A549 (cell line): ENCODE data around the gene VIT. TPM values are rescaled to one million over a fixed set of nuclear protein-coding genes. Genes with fewer than 3 reads are reported as not detected.

Experiments
- ATAC-seq, 2 experiments: fragments of 200-7000 bp in 1 of 2; fragments of >200 bp in 1 of 2; cut with Nextera tagmentation in 1 of 2; cut with Tn5 transposase in 1 of 2; 3 replicates each; pipeline versions ENCODE4 v1.8.0 to v1.9.1; 2018 to 2020; ENCODE audit warnings: mild to moderate bottlenecking in 1 of 2, moderate library complexity in 1 of 2
- CTCF ChIA-PET: fragments of 300-600 bp; sonication (Branson Sonifier 250); formaldehyde crosslinking; extraction: SDS; loops from one replicate; lab custom pipeline; 2021; ENCODE audit warnings: antibody characterized with exemption, inconsistent platforms; lab: Yijun Ruan, JAX
- POLR2A ChIA-PET: fragments of 350-600 bp; formaldehyde crosslinking; extraction: SDS; loops from one replicate; lab custom pipeline; 2021; ENCODE audit warnings: antibody characterized with exemption, inconsistent platforms; lab: Yijun Ruan, JAX
- DNase-seq, 2 experiments: peaks; one replicate each; pipeline versions ENCODE4 v3.0.0 to v3.0.0-alpha.2; 2011 to 2016; ENCODE audit warnings: low read depth in 1 of 2, low spot score in 1 of 2
- FAIRE-seq: peaks from 2 replicates; lab custom pipeline; 2011; peaks lifted over from hg19 to GRCh38; lab: Jason Lieb, UNC
- H3K27ac ChIP-seq, 2 experiments: fragments of >200 bp; sonication (Bioruptor Twin); formaldehyde crosslinking; 3 replicates each; pipeline ENCODE4 v1.5.1; 2016 to 2017
- H3K4me1 ChIP-seq: fragments of >200 bp; sonication (Bioruptor Twin); formaldehyde crosslinking; 3 replicates; pipeline ENCODE4 v1.6.1; 2016
- H3K4me2 ChIP-seq: fragments of >200 bp; sonication (Bioruptor Twin); formaldehyde crosslinking; 3 replicates; pipeline ENCODE4 v1.6.1; 2016
- H3K4me3 ChIP-seq: fragments of >200 bp; sonication (Bioruptor Twin); formaldehyde crosslinking; 3 replicates; pipeline ENCODE4 v1.5.1; 2016
- H3K9me3 ChIP-seq: fragments of >200 bp; sonication (Bioruptor Twin); formaldehyde crosslinking; 3 replicates; pipeline ENCODE4 v1.6.1; 2016
- BHLHE40 ChIP-seq: IDR thresholded peaks from 2 replicates; pipeline ENCODE4 v1.6.1; 2012; ENCODE audit warnings: low read depth, low read length, inconsistent platforms
- CEBPB ChIP-seq, 2 experiments: fragments of >200 bp in 1 of 2; sonication (Bioruptor Twin) in 1 of 2; formaldehyde crosslinking in 1 of 2; IDR thresholded peaks; 2 replicates each; pipeline ENCODE4 v1.6.1; 2012 to 2016
- CHD2 ChIP-seq: fragments of 150-350 bp; IDR thresholded peaks from 2 replicates; pipeline ENCODE4 v1.6.1; 2014; ENCODE audit warnings: low read length; ENCODE audit not compliant: partially characterized antibody
- EHMT2 ChIP-seq: fragments of 200-600 bp; sonication (generic); IDR thresholded peaks from 2 replicates; pipeline ENCODE4 v1.6.1; 2016; ENCODE audit warnings: antibody characterized with exemption, low read depth, mild to moderate bottlenecking, moderate library complexity
- ESRRA ChIP-seq: fragments of 150-350 bp; IDR thresholded peaks from 2 replicates; pipeline ENCODE4 v1.6.1; 2014; ENCODE audit warnings: mild to moderate bottlenecking, low read length, borderline replicate concordance
- FOSL2 ChIP-seq, 2 experiments: fragments of 450-650 bp in 1 of 2; fragments of >200 bp in 1 of 2; sonication (Bioruptor Twin) in 1 of 2; formaldehyde crosslinking; IDR thresholded peaks; 2 replicates each; pipeline versions ENCODE4 v1.5.0 to v1.6.1; 2016 to 2020; ENCODE audit warnings: mild to moderate bottlenecking in 1 of 2, moderate library complexity in 1 of 2
- FOXS1 ChIP-seq: fragments of 250-450 bp; sonication (Bioruptor Pico); IDR thresholded peaks from 2 replicates; pipeline ENCODE4 v1.5.0; 2020; ENCODE audit warnings: mild to moderate bottlenecking, moderate library complexity
- HOXA7 ChIP-seq: fragments of 250-450 bp; sonication (Bioruptor Pico); IDR thresholded peaks from 2 replicates; pipeline ENCODE4 v1.5.0; 2020; ENCODE audit warnings: mild to moderate bottlenecking, moderate library complexity
- HOXB13 ChIP-seq: fragments of 250-450 bp; sonication (Bioruptor Pico); IDR thresholded peaks from 2 replicates; pipeline ENCODE4 v1.5.0; 2020; ENCODE audit warnings: low read depth, mild to moderate bottlenecking, moderate library complexity
- KDM1A ChIP-seq: fragments of 200-600 bp; sonication (generic); IDR thresholded peaks from 2 replicates; pipeline ENCODE4 v1.6.1; 2016; ENCODE audit warnings: low read depth, mild to moderate bottlenecking
- KDM5A ChIP-seq: fragments of 200-600 bp; sonication (generic); IDR thresholded peaks from 2 replicates; pipeline ENCODE4 v1.6.1; 2016; ENCODE audit warnings: antibody characterized with exemption, mild to moderate bottlenecking
- MYC ChIP-seq: IDR thresholded peaks from 2 replicates; pipeline ENCODE4 v1.6.1; 2012; ENCODE audit warnings: mild to moderate bottlenecking, inconsistent platforms, low read length, improper control_type of control experiment, borderline replicate concordance
- NFE2L2 ChIP-seq: fragments of 150-350 bp; conservative IDR thresholded peaks from 2 replicates; pipeline ENCODE4 v1.6.1; 2014; ENCODE audit warnings: low read length
- RFX5 ChIP-seq: fragments of 450-650 bp; IDR thresholded peaks from 2 replicates; pipeline ENCODE4 v1.7.1; 2014; ENCODE audit warnings: antibody characterized with exemption, mild to moderate bottlenecking, moderate library complexity
- SREBF2 ChIP-seq: fragments of 450-650 bp; IDR thresholded peaks from 2 replicates; pipeline ENCODE4 v1.6.1; 2014; ENCODE audit warnings: mild to moderate bottlenecking, moderate library complexity
- TFCP2L1 ChIP-seq: fragments of 250-450 bp; sonication (Bioruptor Pico); IDR thresholded peaks from 2 replicates; pipeline ENCODE4 v1.5.0; 2021; ENCODE audit warnings: mild to moderate bottlenecking
- TP53 ChIP-seq: fragments of 250-450 bp; sonication (Bioruptor Pico); IDR thresholded peaks from 2 replicates; pipeline ENCODE4 v1.5.0; 2021; ENCODE audit warnings: mild to moderate bottlenecking, moderate library complexity
- ZFP36 ChIP-seq: fragments of 450-650 bp; IDR thresholded peaks from 2 replicates; pipeline ENCODE4 v1.6.1; 2014; ENCODE audit warnings: borderline replicate concordance; ENCODE audit not compliant: partially characterized antibody
- ZSCAN20 ChIP-seq: fragments of 250-450 bp; sonication (Bioruptor Pico); IDR thresholded peaks from 2 replicates; pipeline ENCODE4 v1.8.0; 2022; ENCODE audit warnings: mild to moderate bottlenecking, moderate library complexity
- WGBS: methylation state at CpG from one replicate; pipeline ENCODE4 v1.1.6; 2017; ENCODE audit errors: missing lambda C conversion rate; 5-methylcytosine and 5-hydroxymethylcytosine counted together
- polyA plus RNA-seq, 4 experiments: library from polyadenylated mRNA; depleted of rRNA in 3 of 4; stranded (reverse); fragments of >200 nt; fragmentation: RNase III in 1 of 4; extraction: RNeasy Plus Mini Kit Qiagen cat#74134 plus additional on column Dnase treatment in 1 of 4; gene quantifications; 2 replicates in 3 of 4; 3 replicates in 1 of 4; pipeline ENCODE4 v1.2.3, GENCODE V29; 2011 to 2017
- TF ChIP-seq, protein P1 (sequence below): fragments of 250-450 bp; sonication (Bioruptor Pico); IDR thresholded peaks from 2 replicates; pipeline ENCODE4 v1.5.0; 2021; ENCODE audit warnings: mild to moderate bottlenecking, moderate library complexity, borderline replicate concordance
- TF ChIP-seq, protein P2 (sequence below): fragments of >200 bp; sonication (Bioruptor Twin); formaldehyde crosslinking; IDR thresholded peaks from 2 replicates; pipeline ENCODE4 v1.6.1; 2016
- TF ChIP-seq, protein P3 (sequence below): fragments of 200-600 bp; sonication (generic); IDR thresholded peaks from 2 replicates; pipeline ENCODE4 v1.6.1; 2016; ENCODE audit warnings: antibody characterized with exemption, mild to moderate bottlenecking, moderate library complexity

VIT gene
- polyA plus RNA-seq, 2 of the 4 experiments (the other 2 are of a cell fraction): not detected

DNA sequence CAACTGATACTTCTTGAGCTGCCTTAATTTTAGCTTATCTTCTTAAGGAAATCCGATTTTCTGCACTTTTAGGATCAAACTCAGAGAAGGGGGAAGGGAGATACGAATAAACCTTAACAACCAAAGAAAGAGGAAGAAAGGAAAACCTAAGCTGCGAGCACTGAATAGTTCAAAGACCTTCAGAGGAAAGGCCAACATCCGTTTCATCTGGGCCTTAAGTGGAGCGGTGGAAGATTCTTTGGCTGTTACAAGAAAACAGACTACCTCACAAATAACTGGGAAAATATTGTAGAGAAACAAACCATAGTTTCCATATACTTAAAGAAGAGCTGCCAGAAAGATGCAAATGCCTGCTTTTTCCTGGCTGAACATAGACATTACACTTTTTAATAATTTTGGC lies 43.6 kb downstream of the VIT start:
- no peak for FAIRE-seq
- 52% methylated on average over 5 of the region's 5 CpGs for WGBS
- Histone ChIP-seq H3K4me3 (no peak overlapping the region), H3K4me2 (no peak overlapping the region), H3K9me3 (peaks cover 3% of the 10 kb centered on the region; the same call in 1 of the 3 replicates), H3K4me1 (no peaks in the 10 kb centered on the region), H3K27ac (no peak overlapping the region)
- DNase-seq: no peak
- POLR2A ChIA-PET: no interaction called here
- no peak for TF ChIP-seq ZSCAN20 (CRISPR knock-in tag)
- no peak for TF ChIP-seq ZFP36
- TF ChIP-seq TP53 (CRISPR knock-in tag): no peak
- no peak for TF ChIP-seq HOXA7 (CRISPR knock-in tag)
- no peak for TF ChIP-seq HOXB13
- TF ChIP-seq FOSL2 (IDR thresholded peaks at IDR 0.05): no peak
- no peak for TF ChIP-seq FOSL2 (CRISPR knock-in tag; IDR thresholded peaks at IDR 0.05)
- no peak for TF ChIP-seq FOXS1 (CRISPR knock-in tag)
- TF ChIP-seq KDM5A: no peak
- no peak for TF ChIP-seq MYC
- TF ChIP-seq RFX5: no peak
- no peak for TF ChIP-seq CHD2
- no peak for ATAC-seq
- CTCF ChIA-PET: interaction anchor here (0.9 kb wide), 1 partner anchor 40 kb away, joined by 3 read pairs; no protein-coding TSS in a partner anchor

DNA sequence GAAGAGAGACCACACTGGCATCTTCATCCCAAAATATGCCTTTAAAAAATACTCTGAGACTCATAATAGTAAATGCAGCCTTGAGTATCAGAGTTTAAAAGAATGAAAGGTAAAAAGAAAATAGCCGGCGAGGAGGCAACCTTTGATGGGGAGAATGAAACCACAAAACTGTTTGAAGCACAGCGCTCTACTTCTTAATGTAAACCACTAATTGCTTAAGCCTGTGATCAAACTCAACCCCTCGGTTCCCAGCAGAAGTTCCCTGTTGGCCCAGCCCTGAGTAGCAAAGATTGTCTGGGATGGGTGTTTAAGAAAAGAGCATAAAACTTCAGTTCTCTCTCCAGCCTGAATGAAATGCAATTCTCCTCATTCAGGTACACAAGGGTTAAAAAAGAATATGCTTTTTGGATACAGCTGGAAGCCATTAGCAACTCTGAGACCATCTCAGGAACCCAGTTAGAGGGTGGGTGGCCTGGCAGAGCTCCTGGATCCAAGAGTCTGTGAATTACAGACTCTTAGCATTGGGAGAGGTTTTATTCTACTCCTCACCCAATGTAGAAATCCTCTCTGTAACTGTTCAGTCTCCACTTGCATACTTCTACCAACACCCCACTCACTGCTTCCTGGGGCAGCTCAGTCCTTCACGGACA lies 44.8 kb downstream of the VIT start:
- Histone ChIP-seq H3K4me1 (no peaks in the 10 kb centered on the region), H3K9me3 (peaks cover 6% of the 10 kb centered on the region; the same call in 2 of the 3 replicates), H3K4me3 (no peak overlapping the region), H3K4me2 (no peak overlapping the region), H3K27ac (no peak overlapping the region)
- DNase-seq (no peak), ATAC-seq (0 out of 6 replicates have a peak, but pooled peaks of 1 of the 2 experiments have one; percentile 36), FAIRE-seq (no peak)
- TF ChIP-seq, protein P1, sequence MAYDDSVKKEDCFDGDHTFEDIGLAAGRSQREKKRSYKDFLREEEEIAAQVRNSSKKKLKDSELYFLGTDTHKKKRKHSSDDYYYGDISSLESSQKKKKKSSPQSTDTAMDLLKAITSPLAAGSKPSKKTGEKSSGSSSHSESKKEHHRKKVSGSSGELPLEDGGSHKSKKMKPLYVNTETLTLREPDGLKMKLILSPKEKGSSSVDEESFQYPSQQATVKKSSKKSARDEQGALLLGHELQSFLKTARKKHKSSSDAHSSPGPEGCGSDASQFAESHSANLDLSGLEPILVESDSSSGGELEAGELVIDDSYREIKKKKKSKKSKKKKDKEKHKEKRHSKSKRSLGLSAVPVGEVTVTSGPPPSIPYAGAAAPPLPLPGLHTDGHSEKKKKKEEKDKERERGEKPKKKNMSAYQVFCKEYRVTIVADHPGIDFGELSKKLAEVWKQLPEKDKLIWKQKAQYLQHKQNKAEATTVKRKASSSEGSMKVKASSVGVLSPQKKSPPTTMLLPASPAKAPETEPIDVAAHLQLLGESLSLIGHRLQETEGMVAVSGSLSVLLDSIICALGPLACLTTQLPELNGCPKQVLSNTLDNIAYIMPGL (CRISPR knock-in tag): no peak
- no peak for TF ChIP-seq BHLHE40
- TF ChIP-seq NFE2L2: no peak
- no peak for TF ChIP-seq EHMT2
- no peak for TF ChIP-seq SREBF2
- no peak for TF ChIP-seq TFCP2L1
- no peak for TF ChIP-seq RFX5
- TF ChIP-seq ZFP36: no peak
- TF ChIP-seq CEBPB (IDR thresholded peaks at IDR 0.05): no peak
- TF ChIP-seq HOXB13: no peak
- TF ChIP-seq HOXA7 (CRISPR knock-in tag): no peak
- TF ChIP-seq, protein P2, sequence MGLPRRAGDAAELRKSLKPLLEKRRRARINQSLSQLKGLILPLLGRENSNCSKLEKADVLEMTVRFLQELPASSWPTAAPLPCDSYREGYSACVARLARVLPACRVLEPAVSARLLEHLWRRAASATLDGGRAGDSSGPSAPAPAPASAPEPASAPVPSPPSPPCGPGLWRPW: no peak
- TF ChIP-seq CHD2: no peak
- ChIA-PET CTCF (no interaction called here), POLR2A (no interaction called here)
- WGBS: 20% methylated on average over 5 of the region's 5 CpGs

DNA sequence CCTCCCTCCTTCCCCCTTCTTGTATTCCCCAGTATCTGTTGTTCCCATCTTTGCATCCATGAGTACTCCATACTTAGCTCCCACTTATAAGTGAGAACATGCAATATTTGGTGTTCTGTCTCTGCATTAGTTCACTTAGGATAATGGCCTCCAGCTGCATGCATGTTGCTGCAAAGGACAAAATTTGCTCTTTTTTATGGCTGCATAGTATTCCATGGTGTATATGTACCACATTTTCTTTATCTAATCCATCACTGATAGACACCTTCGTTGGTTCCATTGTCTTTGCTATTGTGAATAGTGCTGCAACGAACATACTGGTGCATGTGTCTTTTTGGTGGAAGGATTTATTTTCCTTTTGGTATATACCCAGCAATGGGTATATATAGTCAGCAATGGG lies 47.4 kb downstream of the VIT start:
- ChIA-PET CTCF (no interaction called here), POLR2A (no interaction called here)
- no peak overlapping the region for H3K4me3 ChIP-seq
- H3K27ac ChIP-seq: no peak overlapping the region
- DNase-seq (no peak), ATAC-seq (no peak), FAIRE-seq (no peak)
- H3K4me2 ChIP-seq: no peak overlapping the region
- no peaks in the 10 kb centered on the region for H3K4me1 ChIP-seq
- TF ChIP-seq, protein P3, sequence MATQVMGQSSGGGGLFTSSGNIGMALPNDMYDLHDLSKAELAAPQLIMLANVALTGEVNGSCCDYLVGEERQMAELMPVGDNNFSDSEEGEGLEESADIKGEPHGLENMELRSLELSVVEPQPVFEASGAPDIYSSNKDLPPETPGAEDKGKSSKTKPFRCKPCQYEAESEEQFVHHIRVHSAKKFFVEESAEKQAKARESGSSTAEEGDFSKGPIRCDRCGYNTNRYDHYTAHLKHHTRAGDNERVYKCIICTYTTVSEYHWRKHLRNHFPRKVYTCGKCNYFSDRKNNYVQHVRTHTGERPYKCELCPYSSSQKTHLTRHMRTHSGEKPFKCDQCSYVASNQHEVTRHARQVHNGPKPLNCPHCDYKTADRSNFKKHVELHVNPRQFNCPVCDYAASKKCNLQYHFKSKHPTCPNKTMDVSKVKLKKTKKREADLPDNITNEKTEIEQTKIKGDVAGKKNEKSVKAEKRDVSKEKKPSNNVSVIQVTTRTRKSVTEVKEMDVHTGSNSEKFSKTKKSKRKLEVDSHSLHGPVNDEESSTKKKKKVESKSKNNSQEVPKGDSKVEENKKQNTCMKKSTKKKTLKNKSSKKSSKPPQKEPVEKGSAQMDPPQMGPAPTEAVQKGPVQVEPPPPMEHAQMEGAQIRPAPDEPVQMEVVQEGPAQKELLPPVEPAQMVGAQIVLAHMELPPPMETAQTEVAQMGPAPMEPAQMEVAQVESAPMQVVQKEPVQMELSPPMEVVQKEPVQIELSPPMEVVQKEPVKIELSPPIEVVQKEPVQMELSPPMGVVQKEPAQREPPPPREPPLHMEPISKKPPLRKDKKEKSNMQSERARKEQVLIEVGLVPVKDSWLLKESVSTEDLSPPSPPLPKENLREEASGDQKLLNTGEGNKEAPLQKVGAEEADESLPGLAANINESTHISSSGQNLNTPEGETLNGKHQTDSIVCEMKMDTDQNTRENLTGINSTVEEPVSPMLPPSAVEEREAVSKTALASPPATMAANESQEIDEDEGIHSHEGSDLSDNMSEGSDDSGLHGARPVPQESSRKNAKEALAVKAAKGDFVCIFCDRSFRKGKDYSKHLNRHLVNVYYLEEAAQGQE: no peak
- no peak for TF ChIP-seq KDM5A
- no peak for TF ChIP-seq ESRRA
- peak; percentile 44; the same call in 1 of the 2 replicates for TF ChIP-seq KDM1A
- 0% methylated on average over 2 of the region's 2 CpGs for WGBS
- H3K9me3 ChIP-seq: peaks cover 6% of the 10 kb centered on the region; the same call in 2 of the 3 replicates
